Activated T-cell treated with anti-CD3 and anti-CD28 coated beads, Interleukin-2, amount 50 U/mL, for 48 hours (primary cell): ENCODE results near the gene AGBL3.
"Not testable (repeated sequence)": the region's sequence is repeated elsewhere in the genome, so short reads cannot be mapped to it uniquely, and the experiment has no call there.

Source experiments
- DNase-seq, 2 experiments: peaks; one replicate each; pipeline ENCODE4 v3.0.0-alpha.2; 2020

AGBL3 gene

DNA sequence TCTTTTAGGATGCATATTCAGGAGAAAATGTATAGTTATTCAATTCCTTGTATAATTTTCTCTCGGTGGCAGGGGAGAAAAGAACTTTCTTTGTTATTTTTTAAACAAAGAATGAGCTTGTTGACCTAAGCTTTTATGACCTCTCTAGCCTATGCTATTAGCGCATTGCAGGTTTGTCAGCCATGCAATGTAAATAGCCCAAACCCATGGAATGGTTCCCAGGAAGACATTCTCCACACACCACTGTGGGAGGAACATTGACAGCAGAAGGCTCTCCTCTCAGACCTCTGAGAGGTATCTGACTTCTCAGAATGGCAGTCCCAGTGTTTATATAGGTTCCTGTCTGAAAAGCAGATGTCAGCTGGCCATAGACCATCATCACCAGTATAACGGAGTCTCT, 19.6 kb upstream of the AGBL3 start:
- no peak for DNase-seq

DNA sequence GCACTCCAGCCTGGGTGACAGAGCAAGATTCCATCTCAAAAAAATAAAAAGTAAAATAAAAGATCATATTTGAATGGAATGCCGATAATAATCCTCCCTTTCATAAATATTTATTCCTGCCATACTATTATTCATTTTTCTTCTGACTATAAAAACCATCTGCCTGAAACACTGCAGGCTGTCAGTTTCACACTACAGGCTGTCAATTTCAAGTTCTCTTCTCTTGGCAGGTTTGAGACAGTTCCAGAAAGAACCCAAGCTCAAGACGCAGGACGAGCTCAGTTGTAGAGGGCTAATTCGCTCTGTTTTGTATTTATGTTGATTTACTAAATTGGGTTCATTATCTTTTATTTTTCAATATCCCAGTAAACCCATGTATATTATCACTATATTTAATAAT, 18.2 kb upstream of the AGBL3 start:
- DNase-seq, result no peak

DNA sequence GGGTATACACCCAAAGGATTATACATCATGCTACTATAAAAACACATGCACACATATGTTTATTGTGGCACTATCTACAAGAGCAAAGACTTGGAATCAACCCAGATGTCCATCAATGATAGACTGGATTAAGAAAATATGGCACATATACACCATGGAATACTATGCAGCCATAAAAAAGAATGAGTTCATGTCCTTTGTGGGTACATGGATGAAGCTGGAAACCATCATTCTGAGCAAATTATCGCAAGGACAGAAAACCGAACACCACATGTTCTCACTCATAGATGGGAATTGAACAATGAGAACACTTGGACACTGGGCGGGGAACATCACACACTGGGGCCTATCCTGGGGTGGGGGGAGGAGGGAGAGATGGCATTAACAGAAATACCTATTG, 4.7 kb upstream of the AGBL3 start:
- DNase-seq, result not testable (repeated sequence)

DNA sequence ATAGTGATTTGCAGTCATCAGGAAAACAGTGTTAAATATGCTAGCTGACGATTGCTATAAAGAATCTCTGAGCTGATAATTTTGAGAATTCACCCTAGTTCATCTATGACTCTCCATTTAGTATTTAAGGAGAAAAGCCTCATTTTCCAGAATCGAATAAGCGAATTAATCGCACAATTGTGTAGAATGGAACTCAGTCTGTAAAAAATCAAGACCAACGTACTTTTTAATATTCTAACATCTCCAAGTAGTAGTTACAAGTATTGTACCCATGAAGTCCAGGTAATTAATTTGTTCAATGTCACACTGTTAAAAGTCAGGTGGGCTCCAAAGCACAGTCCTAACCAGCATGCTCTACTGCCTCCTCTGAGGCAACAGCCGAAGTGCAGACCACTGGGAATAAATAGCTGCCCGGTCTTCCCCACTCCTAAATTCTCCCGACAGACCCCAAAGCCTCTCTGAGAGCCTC, 380 bp upstream of the AGBL3 start:
- DNase-seq, result no peak

DNA sequence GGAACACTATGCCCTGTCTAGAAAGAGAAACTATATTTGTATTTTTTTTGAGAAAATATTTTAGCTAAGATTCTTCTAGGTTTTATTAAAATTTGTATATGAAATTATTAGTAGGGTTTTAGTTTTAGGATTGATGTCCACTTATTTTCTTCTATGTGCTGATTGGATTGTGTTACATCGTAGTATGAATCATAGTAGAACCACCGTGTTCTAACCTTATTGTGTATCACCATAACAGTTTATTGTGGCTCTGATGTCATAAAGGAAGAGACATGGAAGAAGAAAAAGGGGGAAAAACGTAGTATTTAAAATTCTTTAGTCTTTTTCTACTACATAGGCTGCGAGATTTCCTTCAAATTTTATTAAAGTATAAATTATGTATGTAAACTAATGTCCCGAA, 1.9 kb downstream of the AGBL3 start:
- no peak for DNase-seq

DNA sequence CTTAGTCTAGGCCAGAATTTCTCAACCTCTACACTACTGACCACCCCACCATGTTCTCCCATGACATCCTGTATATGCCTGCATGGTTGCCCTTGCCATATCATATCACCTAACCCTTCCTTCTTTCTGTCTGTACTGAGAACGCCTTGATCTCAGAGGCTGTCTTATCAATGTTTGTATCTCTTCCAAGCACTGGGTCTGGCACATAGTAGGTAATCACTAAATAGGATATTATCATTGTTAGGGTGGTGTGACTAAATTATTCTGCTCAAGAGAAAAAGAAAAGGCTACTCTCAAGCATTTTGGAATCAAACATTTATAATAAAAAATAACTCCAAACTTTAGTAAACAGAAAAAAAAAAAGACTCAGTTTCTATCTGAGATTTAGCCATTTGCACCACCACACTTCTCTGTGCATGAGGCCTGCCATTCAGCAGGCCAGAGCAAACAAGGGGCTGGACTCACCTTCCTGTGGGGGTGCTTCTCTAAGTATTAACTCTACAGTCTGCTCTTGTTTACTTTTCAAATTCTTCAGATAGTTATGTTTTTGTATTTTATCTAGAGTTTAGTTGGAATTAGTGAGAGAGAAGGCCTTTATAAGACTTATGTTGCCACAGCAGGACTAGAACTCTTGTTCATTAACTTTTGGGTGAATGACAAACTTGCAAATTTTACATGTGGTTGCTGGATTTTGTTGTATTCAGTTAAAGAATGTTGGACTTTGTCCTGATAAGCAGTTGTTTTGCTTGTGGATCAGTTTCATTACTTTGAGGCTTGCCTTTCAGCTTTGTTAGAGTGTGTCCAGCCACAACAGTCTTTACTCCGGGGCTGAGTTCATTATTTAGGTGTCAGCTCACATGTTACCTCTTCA, 5.4 kb downstream of the AGBL3 start:
- no peak for DNase-seq

DNA sequence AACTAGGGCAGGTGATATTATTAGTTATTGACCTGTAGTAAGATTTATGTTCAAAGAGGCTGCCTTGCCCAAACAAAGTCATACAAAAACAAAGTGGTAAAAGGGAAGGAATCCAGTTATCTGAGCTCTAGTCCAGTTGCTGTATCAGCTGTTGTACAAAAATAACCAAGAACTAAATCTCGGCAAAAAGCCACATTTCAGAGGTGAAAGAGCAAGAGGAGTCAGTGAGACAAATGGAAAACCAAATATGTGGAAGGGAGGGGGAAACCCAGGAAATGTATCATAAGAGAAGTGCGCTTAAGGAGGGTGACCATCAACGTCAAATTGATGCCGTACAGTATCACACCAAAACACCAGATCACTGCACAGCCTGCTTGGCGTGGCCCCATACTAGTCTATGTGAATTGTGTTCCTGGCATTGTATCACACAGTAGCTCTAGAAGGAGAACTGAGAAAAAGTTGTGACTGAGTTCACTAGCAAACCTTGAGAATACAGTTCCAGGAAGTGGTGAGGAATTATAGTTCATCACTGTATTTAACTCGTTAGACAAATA, 6.4 kb downstream of the AGBL3 start:
- DNase-seq, result peak; percentile 40 to 49

DNA sequence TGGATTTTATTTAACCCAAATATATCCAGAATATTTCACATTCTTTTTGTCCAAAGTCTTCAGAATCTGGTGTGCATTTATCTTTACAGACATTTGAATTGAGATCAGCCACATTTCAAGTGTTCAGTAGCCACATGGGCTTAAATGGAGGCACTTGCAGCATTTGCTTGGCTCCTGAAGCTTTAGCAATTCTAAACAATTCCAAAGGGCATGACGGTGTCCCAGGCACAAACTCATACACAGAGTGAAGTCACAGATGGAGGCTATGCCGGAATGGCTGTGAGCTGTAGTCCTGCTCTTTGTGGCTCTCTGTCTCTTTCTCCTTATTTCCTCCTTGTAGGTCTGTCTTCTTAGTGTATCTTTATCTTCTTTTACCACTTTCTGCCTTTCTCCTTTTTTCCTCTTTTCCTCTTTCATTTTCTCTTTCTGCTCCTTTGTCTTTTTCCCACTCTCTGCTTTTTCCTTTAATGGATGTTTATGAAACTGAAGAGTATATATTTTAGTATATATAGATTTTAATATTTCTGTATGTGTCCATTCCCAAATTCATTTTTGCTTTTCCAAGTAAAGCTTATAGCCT, 7.7 kb downstream of the AGBL3 start:
- no peak for DNase-seq

DNA sequence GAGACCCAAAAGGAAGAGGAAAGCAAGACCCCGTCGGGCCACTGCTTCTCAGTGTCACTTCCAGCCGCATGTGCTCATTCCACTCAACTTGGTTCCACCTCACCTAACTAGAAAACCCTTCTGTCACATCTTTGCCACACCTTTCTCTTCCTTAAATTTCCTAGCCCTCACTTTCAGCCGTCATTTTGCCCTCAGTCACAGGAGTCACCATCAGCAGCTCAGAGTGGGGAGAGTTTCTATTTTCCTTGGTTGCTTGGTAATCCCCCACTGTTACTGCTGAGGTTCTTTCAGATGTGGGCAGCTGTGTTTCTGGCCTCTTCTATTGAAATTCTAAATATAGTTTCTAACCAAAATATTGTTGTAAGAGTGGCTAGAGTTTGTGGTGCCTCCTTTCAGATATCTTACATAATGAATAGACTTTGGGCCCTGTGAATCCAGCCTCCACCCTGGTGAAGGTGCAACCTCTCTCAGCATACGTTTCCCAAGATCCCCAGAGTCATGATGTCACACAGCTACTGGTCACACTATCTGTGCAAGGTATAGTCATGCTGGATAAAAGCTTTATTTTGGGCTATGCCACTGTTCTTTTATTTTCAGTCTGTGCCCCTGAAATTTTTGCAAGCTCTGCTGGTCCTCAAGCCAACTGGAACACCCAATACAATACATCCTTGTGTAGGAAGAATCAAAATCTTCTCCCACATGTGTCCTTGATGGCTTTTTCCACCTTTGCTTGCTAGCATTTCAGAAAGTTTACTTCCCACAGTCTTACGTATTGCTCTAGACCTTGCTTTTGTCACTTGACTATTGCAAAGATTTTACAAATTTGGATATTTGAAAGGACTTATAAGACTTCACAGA, 9.2 kb downstream of the AGBL3 start:
- no peak for DNase-seq

DNA sequence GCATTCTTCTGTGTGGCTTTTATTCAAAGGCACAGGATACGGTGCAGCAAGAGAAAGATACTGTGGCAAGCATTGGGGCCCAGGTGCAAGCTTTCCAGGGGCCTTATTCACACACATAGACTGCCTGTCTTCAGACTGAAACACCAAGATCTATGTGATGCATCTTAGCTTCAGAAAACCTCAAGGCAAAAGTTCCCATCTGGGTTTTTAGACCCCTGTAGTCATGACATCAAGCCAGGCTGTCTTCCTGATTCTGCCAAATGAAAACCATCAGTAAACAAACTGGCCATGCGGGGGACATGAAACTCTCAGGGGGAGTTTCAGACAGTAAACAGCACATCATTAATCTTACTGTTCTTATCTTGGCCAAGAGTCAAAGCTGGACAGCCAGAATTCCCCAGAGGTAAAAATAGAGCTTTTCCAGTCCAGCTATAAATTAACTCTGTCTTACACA, 9.8 kb downstream of the AGBL3 start:
- DNase-seq, result no peak

DNA sequence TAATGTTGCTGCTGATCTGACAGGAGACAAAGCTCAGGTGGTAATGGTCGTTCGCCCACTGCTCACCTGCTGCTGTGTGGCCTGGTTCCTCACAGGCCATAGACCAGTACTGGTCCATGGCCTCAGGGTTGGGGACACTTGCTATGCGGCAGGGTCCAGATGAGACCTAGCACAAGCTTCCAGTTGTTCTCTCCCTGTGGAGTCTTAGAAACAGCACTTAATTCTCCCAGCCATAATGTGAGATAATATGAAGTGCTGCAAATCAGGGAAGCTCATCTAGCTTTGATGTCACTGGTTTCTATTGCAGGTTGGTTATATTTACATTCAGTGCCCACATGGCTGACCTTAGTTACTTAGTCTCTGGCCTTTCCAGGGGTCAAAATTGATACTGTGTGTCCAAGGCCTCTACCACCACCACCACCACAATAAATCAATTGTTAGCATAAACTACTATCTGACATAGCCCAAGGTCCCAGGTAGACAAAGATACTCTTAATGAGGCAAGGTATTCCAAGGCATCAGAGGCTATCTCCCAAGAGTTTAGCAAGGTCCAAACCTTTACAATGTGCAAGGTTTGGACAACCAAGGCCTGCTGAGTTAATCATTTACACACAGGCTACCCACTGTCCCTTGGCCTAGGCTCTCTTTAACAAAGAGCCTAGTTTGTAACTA, 11.0 kb downstream of the AGBL3 start:
- no peak for DNase-seq

DNA sequence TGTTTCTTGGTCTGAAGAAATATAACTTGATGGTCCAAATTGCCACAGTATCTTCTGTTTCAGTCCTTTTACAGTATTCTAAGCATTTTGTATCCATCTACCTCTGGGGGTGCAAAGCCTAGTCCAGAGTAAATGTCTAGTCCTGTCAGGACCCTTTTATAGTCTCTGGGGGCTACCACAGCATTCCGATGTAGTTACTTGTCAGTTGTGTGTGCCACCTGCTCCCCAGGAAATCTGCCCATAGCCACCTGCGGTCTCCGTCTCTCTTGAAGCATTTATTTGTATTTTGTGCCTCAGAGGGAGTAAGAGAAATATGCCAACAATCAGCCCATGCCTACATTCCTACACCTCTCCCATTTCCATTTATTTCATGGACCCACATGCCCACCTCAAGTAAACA, 12.8 kb downstream of the AGBL3 start:
- no peak for DNase-seq

DNA sequence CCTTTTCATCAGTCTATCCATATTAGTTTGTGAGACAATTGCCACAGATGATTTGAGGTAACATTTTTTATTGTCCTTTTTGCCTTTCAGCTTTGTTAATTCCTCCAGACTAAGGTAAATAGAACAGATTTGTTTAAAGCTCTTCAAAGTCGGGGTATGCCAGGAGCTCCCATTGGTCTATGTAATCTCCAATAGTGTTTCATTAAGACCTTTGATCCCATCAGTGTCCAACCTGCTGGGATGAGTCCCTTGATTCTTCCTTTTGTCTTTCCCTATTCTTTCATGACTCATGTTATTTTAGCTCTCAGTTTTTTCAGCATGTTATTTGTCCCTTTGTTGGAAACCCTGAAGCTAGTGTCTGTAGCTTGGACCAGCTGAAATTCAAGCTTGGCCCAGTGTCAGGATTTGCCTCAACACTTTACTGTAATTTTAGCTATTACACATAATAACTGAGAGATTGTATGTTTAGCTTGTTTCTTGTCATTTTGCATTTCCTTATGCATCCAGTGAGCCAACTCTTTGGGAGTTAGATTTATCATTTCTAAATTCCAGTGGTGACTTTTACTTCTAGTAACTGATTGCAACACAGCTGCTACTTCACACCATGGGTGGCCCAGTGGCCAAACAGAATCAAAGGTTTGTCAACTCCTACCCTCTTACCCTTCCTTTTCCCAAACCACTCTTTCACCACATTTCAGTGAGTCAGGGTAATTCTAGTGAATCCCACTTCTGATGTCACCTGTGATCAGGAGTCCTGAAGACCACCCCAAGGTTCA, 15.3 kb downstream of the AGBL3 start:
- DNase-seq, result no peak

DNA sequence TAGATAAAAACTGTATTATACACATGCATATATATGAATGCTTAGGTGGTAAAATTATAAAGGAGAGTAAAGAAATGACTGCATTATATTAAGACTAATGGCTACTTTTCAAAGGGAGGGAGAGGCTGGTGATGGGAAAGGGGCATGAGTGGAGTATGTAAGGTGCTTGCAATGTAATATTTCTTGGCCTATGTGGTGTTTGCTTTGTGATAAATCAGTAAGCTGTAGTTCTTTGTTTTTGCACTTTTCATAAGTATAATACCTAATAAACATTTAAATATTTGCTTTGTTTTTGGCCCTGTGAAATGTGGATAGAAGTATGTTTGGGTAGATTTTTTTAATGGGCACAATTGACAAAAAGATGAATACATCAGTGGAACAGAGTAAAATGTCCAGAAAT, 25.9 kb downstream of the AGBL3 start:
- no peak for DNase-seq

DNA sequence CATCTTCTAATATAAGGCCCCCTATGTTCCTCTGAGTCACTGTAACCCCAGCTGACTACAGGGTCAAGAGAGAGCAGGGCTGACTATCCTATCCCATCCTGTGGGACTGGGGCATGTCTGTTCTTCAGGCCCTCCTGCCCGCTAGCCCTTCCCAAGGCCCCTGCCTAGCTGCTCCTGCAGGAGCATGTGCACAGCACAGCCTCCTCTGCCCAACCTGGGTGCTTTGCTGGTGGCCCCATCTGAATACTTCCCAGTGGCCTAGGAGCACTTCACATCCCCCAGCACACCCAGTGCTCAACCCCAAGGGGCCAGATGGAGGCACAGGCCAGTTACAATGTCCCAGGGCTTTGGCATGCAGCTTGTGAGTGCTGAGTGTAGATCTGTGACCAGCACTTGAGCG, 37.3 kb downstream of the AGBL3 start:
- DNase-seq, result no peak

DNA sequence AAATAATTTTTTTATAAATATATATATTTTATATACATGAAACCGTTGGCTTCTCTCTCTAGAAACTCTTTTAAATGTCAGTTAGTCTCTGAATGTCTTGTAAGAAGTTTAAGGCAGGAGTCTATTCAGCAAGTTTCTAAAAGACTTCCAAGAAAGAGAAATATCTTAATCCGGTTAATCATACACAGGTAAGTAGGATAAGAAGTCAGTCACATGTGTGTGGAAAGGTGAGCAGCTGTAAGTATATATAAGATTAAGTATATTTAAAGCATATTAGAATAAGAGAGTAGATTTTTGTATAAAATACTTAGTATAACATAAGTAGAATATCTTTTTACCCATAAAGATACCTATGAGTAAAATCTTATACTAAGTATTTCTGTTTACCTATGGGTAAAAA, 48.9 kb downstream of the AGBL3 start:
- no peak for DNase-seq

DNA sequence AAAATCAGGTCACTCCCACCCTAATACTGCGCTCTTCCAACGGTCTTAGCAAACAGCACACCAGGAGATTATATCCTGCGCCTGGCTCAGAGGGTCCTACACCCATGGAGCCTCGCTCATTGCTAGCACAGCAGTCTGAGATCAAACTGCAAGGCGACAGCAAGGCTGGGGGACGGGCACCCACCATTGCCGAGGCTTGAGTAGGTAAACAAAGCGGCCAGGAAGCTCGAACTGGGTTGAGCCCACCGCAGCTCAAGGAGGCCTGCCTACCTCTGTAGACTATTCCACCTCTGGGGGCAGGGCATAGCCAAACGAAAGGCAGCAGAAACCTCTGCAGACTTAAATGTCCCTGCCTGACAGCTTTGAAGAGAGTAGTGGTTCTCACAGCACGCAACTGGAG, 80.7 kb downstream of the AGBL3 start:
- not testable (repeated sequence) for DNase-seq

DNA sequence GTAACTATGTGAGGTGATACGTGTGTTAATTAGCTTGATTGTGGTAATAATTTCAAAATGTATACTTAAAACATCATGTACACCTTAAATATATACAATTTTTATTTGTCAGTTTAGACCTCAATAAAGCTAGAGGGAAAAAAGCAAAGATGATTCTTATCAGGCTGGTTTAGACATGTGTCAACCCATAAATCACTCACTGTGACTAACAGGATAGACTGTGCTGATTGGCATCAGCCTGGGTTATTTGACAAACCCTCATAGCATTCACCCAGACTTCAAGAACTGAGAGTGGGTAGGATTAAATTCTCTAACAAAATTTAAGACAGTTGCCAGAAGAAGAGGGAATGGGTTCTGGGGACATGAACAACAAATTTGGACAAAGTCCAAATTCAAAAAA, 87.8 kb downstream of the AGBL3 start:
- DNase-seq, result no peak

DNA sequence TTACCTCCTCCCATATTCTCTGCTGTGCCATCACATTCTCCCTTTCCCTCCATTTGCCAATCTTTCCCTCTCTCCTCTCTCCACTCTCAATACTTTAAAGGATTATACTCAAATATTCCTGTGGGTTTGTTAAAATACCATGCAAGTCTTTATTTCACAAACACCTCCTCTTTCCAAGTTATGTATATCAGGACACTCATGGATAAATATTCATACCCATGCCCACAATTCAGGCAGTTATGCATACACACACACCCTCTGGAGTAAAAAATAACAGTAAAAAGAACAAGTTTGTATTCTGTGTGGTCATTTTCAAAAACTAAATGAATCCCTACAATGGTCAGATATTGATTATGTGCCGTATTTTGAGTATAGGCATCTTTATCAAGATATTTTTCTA, 88.2 kb downstream of the AGBL3 start:
- DNase-seq, result no peak

DNA sequence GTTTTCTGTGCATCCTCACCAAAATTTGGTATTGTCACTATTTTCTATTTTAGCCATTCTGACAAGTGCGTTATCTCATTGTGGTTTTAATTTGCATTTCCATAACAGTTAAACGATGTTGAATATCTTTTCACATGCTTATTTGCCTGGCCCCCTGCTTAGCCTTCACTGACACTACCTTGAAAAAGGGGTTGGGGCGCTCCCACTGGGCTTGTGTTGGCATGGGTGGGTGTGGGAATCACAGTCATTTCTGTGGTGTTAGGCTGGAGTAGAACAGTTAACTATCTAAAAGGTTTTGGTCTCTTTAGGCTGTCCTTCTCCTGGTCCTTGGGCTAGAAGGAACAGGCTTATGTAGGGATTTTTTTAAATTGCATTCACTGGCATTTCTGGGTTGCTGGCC, 89.4 kb downstream of the AGBL3 start:
- no peak for DNase-seq

DNA sequence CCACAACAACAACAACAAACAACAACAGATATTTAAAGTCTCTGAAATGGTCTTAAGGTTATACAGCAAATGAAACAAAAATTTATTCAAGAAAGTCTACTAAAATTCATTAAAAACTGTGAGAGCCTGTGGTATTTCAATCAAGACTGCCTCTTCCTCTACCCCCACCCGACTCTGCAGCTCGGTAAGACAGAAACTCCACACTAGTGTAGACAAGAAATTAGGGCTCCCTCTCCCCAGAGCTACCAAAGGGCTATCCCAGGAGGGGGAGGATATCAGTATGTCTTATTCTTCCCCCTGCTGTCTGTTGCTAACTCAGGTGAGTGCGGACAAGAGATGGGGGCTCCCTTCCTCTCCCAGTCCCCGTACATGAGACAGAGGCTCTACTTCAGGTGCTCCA, 90.6 kb downstream of the AGBL3 start:
- DNase-seq, result no peak

DNA sequence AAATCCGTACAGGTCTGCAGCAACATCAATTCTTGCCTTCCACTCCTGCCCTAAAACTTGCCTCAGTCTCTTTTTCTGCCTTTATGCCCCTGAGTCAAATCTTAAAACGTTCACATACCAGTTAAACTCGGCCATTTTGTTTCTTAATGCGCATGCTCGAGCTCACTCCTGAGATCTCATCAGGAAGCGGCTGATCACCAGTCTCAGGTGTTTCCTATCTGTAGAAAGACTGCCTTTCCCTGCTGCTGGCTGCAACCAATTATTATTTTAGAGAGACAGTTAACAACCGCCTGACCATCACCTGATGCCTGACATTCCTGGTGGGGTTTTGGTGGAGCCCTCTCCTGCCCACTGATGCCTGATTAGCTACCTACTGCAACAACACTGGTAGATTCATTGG, 91.3 kb downstream of the AGBL3 start:
- DNase-seq, result no peak
